HG02870 (cell line): Measurements from ENCODE around the gene CABP2.

Source experiments
- ATAC-seq: cut with Tn5 transposase; IDR thresholded peaks from one replicate; pipeline ENCODE4 v1.9.1; 2021; ENCODE audit warnings: mild to moderate bottlenecking, moderate library complexity; ENCODE audit not compliant: unreplicated experiment

CABP2 gene

DNA sequence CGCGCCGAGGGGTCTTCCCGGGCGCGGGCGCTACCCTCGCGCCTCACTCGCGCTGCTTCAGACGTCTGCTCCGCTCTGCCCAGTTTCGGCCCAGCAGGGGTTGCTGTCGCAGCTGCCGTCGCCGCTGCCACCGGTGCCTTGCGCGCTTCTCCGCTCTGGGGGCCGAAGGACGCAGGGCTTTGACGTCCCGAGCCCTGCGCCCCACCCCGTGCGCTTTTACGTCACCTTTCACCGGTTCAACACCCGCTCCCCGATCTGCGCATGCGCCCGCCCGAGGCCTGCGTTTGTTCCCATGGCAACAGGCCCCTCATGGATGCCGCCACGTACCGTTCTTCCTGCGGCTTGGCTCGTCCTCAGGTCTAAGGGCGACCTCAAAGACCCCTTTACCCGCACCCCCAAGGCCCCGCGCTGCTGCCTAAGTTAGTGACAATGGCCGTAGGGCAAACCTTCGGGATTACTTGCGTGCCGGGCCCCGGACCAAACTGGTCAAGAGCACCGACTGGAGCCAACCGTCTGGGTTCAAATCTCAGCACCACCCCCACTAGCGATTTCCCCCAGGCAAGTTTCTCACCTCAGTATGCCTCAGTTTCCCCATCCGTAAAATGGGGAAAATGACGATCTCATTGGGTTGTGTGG lies 14.6 kb downstream of the CABP2 start:
- ATAC-seq, result peak; percentile 36

DNA sequence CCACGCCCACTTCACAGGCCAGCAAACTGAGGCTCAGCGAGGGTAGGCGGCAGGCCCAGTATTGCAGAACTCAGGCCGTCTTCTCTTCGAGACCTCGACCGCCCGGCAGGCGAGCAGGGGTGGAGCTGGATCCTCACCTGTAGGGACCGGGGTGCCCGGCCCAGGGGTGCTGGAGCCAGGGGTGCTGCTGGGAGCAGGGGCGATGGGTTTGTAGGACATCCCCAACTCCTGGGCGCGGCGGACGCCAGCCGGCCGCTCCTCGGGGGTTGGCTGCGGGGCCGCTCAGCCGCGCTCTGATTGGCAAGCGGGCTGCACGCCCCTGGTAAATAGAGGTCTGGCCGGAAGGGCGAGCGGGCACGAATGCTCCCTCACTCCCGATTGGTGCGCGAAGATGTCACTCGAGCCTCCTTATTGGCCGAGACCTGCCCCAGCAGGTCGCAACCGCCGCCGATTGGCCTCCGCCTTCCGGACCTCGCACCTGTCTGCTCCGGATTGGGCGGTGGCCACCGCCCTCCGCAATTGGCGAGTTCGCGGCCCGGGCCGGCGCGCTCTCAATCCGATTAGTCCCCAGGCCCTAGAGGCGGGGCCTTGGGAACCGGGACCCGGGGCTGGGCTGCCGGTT lies 15.3 kb downstream of the CABP2 start, which contains the start of gene CDK2AP2:
Gene CDK2AP2 (minus strand): TSS at position 299 of the 622 bp plus-strand sequence. CDS start 80 bp downstream, at position 219.
- ATAC-seq, result peak; percentile 64

- ATAC-seq, result no peak
Observed at GRCh38 chr11:67507242-67507863, 15.9 kb downstream of the CABP2 start.

GRCh38 chr11:67506426-67507051 lies 16.7 kb downstream of the CABP2 start:
- ATAC-seq, result no peak

DNA sequence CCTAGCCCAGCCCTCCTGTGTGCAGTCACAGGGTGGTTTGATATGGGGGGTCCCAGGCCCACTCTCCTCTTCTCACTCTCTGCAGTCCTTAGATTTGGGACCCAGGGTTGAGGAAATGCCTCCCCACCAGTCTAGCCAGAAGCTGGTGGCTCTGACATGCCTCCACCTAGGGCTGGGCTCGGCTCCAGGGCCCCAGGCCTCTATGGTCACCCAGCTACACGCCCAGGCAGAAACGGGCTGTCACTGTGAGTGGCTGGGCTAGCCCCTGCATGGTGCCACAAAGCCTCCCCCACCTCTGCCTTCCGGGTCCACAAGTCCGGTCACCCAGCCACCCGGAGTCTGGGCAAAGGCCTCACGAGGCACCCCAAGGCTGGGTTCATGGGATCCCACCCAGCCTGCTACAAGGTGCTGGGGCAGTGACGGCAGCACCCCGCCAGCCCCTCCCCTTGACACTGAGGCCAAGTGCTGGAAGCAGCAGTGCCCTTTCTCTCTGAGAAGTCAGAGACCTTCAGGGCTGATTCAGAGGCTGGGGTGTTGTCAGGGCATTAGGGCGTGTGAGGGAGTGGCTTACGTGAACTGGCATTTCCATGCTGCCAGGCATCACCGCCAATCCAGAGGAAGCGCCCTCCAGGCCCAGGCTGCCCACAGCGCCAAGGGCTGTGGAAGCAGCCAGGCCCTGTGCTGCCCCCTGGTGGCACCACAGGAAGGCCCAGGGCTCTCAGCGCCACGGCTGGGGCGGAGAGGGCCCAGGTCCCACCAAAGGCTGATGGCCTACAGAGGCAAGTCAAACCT lies 17.4 kb downstream of the CABP2 start:
- ATAC-seq, result no peak

- no peak for ATAC-seq
Observed at GRCh38 chr11:67504950-67505581, 18.2 kb downstream of the CABP2 start, which contains the start of gene PITPNM1. Gene PITPNM1, minus strand, starts transcription at chr11:67505363. Its CDS starts 1,183 bp downstream, at chr11:67504180.

- ATAC-seq, result no peak
Observed at GRCh38 chr11:67504005-67504949, 19.0 kb downstream of the CABP2 start.

- ATAC-seq, result no peak
Observed at GRCh38 chr11:67503119-67504004, 19.9 kb downstream of the CABP2 start.

- ATAC-seq, result no peak
Observed at GRCh38 chr11:67502328-67502979, 20.8 kb downstream of the CABP2 start.

GRCh38 chr11:67501854-67502253 lies 21.4 kb downstream of the CABP2 start:
- ATAC-seq, result no peak

GRCh38 chr11:67500831-67501715 lies 22.2 kb downstream of the CABP2 start:
- ATAC-seq, result no peak

GRCh38 chr11:67500484-67500821 lies 22.8 kb downstream of the CABP2 start:
- no peak for ATAC-seq

- no peak for ATAC-seq
Observed at GRCh38 chr11:67499808-67500483, 23.3 kb downstream of the CABP2 start.

- ATAC-seq, result no peak
Observed at GRCh38 chr11:67498544-67498972, 24.7 kb downstream of the CABP2 start.

DNA sequence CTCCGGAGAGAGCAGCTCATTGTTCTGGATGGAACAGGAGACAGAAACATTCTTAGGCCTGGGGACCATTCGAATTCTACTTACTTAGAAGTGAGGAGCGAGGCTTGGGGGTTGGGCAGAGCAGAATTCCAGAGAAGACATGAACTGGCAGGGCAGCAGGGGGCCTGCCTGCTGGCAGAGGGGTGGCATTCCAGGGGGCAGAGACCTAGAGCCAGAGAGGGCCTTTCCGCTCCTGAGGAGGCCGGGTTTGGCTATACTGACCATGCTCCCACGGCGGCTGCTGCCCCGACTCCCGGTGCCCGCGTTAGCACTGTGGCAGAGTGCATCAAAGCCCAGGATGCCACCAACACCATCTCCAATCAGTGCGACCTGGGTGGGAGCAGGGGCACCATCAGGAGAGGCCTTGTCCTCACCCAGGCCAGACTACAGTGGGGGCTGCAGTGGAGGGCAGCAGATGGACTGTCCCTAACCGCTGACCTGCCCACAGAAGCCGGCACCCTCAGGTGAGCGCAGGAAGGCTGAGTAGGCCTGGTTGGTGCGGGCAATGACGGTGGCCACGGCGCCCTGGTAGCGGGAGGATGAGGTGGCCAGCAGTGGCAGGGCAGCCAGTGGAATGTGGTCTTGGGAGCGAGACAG lies 25.5 kb downstream of the CABP2 start:
- no peak for ATAC-seq

DNA sequence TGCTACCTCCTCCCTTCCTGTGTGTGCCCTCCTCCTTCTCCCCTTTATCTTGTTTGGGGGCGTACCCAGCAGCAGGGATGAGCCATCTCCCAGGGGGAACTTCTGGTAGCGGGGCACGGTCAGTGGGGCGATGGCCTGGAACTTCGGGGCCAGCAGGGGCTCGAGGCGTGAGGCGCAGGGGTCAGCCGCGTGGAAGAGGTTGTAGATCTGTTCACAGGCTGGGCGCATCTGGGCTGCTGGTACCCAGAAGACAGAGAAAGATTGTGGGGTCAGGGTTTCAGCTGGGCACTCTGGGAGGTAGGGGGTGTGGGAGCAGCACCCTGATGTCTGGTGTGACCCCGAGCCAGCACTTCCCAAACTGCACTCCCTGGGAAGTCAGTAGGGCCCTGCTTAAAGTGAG lies 27.1 kb downstream of the CABP2 start:
- no peak for ATAC-seq
